ENCODE results near the gene CFAP70. TPM values are rescaled to one million over a fixed set of nuclear protein-coding genes. Genes with fewer than 3 reads are reported as not detected.

Gene CFAP70
- total RNA-seq, 1 donor from 2014 or later: 5.7 TPM

GRCh38 chr10:73386583-73386982 lies 27.9 kb upstream of the CFAP70 start:
- Mint-ChIP-seq H3K27ac (no peak overlapping the region), H3K9me3 (no peaks in the 10 kb centered on the region), H3K36me3 (peaks cover 37% of the 10 kb centered on the region), H3K4me1 (no peaks in the 10 kb centered on the region), H3K4me3 (no peak overlapping the region), H3K27me3 (ENCODE audit: low read depth) (no peaks in the 10 kb centered on the region)
- no peak for TF ChIP-seq CTCF (IDR thresholded peaks at IDR 0.05; ENCODE audit: unreplicated experiment)
- no peak for DNase-seq (ENCODE audit: low spot score in 2 of 2, unreplicated experiment in 2 of 2)

- no peak for DNase-seq (ENCODE audit: low spot score in 2 of 2, unreplicated experiment in 2 of 2)
- Mint-ChIP-seq H3K27me3 (ENCODE audit: low read depth) (no peaks in the 10 kb centered on the region), H3K4me3 (no peak overlapping the region), H3K36me3 (peaks cover 26% of the 10 kb centered on the region), H3K9me3 (no peaks in the 10 kb centered on the region), H3K27ac (no peak overlapping the region), H3K4me1 (no peaks in the 10 kb centered on the region)
- no peak for TF ChIP-seq CTCF (IDR thresholded peaks at IDR 0.05; ENCODE audit: unreplicated experiment)
Observed at GRCh38 chr10:73379064-73379748, 20.5 kb upstream of the CFAP70 start.

- Mint-ChIP-seq H3K27ac (no peak overlapping the region), H3K27me3 (ENCODE audit: low read depth) (no peaks in the 10 kb centered on the region), H3K4me1 (no peaks in the 10 kb centered on the region), H3K4me3 (no peak overlapping the region), H3K9me3 (no peaks in the 10 kb centered on the region), H3K36me3 (peaks cover 30% of the 10 kb centered on the region)
- TF ChIP-seq CTCF (IDR thresholded peaks at IDR 0.05; ENCODE audit: unreplicated experiment): no peak
- no peak for DNase-seq (ENCODE audit: low spot score in 2 of 2, unreplicated experiment in 2 of 2)
Observed at GRCh38 chr10:73376679-73377078, 18.0 kb upstream of the CFAP70 start.

- no peak for DNase-seq (ENCODE audit: low spot score in 2 of 2, unreplicated experiment in 2 of 2)
- Mint-ChIP-seq H3K27ac (no peak overlapping the region), H3K4me3 (no peak overlapping the region), H3K9me3 (peaks cover 3% of the 10 kb centered on the region), H3K36me3 (peaks cover 25% of the 10 kb centered on the region), H3K27me3 (ENCODE audit: low read depth) (no peaks in the 10 kb centered on the region), H3K4me1 (no peaks in the 10 kb centered on the region)
- no peak for TF ChIP-seq CTCF (IDR thresholded peaks at IDR 0.05; ENCODE audit: unreplicated experiment)
Observed at GRCh38 chr10:73368238-73368637, 9.6 kb upstream of the CFAP70 start.

GRCh38 chr10:73366381-73367298 lies 8.0 kb upstream of the CFAP70 start:
- TF ChIP-seq CTCF (IDR thresholded peaks at IDR 0.05; ENCODE audit: unreplicated experiment): no peak
- H3K36me3 Mint-ChIP-seq: peaks cover 34% of the 10 kb centered on the region
- no peak overlapping the region for H3K27ac Mint-ChIP-seq
- H3K4me3 Mint-ChIP-seq: no peak overlapping the region
- no peaks in the 10 kb centered on the region for H3K27me3 Mint-ChIP-seq (ENCODE audit: low read depth)
- H3K4me1 Mint-ChIP-seq: no peaks in the 10 kb centered on the region
- H3K9me3 Mint-ChIP-seq: peaks cover 19% of the 10 kb centered on the region
- no peak for DNase-seq (ENCODE audit: low spot score in 2 of 2, unreplicated experiment in 2 of 2)

Data from mesothelial cell of epicardium (in vitro differentiated cells).